Measurements from ENCODE around the gene ARPC5.
"Not testable (repeated sequence)": the region's sequence is repeated elsewhere in the genome, so short reads cannot be mapped to it uniquely, and the experiment has no call there.

ARPC5 gene

GRCh38 chr1:183634429-183635065 is 1.0 kb downstream of the ARPC5 start:
- peaks cover 26% of the 10 kb centered on the region for H3K36me3 Mint-ChIP-seq (ENCODE audit: low read depth)
- H3K4me3 Mint-ChIP-seq, result peak overlapping the region; percentile 100
- H3K27me3 Mint-ChIP-seq (ENCODE audit: low read depth), result peaks cover 10% of the 10 kb centered on the region
- no peaks in the 10 kb centered on the region for H3K9me3 Mint-ChIP-seq
- peak overlapping the region; percentile 90 for H3K27ac Mint-ChIP-seq
- H3K4me1 Mint-ChIP-seq (ENCODE audit: low read depth), result peaks cover 44% of the 10 kb centered on the region

DNA sequence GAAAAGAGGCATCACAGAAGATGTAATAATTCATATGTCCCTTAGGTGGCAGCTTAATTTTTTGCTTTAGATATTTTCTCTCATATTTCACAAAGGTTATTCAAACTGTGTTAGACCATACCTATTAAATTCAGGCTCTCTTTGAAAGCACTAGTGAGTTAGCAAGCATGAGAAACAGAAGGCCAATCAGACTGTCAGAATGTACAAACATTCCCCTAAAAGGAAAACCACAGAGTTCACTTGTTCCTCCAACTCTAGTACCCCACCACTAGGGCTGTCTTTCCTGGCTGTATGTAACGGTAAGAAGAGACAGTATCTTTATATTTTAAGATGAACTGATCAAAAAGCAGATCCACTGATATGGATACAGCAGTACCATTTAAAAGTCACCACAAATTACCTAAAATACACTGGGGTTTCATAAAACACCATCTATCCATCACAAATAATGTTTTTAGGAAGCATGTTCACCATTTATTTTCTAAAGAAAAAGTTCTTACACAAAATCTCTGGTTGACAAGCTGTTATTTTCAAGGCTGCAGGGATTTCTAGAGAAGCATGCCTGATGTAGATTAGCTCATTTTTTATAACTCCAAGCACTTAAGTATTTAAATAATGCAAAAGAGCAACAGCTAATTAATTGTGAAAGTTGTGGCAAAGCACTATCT is 1.8 kb downstream of the ARPC5 start:
- Mint-ChIP-seq H3K27ac (peak overlapping the region; percentile 90), H3K4me3 (peak overlapping the region; percentile 100), H3K36me3 (ENCODE audit: low read depth) (peaks cover 27% of the 10 kb centered on the region), H3K4me1 (ENCODE audit: low read depth) (peaks cover 42% of the 10 kb centered on the region), H3K9me3 (no peaks in the 10 kb centered on the region), H3K27me3 (ENCODE audit: low read depth) (peaks cover 10% of the 10 kb centered on the region)

- H3K9me3 Mint-ChIP-seq, result no peaks in the 10 kb centered on the region
- peaks cover 45% of the 10 kb centered on the region for H3K4me1 Mint-ChIP-seq (ENCODE audit: low read depth)
- H3K27ac Mint-ChIP-seq, result peak overlapping the region; percentile 42
- peak overlapping the region; percentile 100 for H3K4me3 Mint-ChIP-seq
- peaks cover 10% of the 10 kb centered on the region for H3K27me3 Mint-ChIP-seq (ENCODE audit: low read depth)
- H3K36me3 Mint-ChIP-seq (ENCODE audit: low read depth), result peaks cover 35% of the 10 kb centered on the region
Observed at GRCh38 chr1:183632964-183633363, 2.6 kb downstream of the ARPC5 start.

GRCh38 chr1:183632114-183632513 is 3.5 kb downstream of the ARPC5 start:
- peaks cover 43% of the 10 kb centered on the region for H3K4me1 Mint-ChIP-seq (ENCODE audit: low read depth)
- H3K4me3 Mint-ChIP-seq, result peak overlapping the region; percentile 23
- no peaks in the 10 kb centered on the region for H3K9me3 Mint-ChIP-seq
- peaks cover 37% of the 10 kb centered on the region for H3K36me3 Mint-ChIP-seq (ENCODE audit: low read depth)
- H3K27me3 Mint-ChIP-seq (ENCODE audit: low read depth), result peaks cover 8% of the 10 kb centered on the region
- H3K27ac Mint-ChIP-seq, result no peak overlapping the region

DNA sequence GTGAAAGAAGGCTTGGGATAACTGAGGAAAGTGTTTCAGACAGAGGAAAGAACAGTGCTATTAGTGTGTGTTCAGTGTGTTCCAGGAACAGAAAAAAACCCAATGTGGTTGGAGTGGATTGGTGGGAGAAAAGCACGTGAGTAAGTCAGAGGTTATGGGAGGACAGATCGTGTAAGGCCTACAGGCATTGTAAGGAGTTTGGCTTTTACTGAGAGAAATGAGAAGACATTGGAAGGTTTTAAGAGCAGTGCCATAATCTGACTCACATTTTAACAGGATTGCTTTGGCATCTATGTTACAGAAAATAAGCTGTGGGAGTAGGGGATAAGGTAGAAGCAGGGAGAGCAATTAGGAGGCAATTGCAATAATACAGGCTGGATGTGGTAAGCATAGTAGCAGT is 4.8 kb downstream of the ARPC5 start:
- Mint-ChIP-seq H3K36me3 (ENCODE audit: low read depth) (peaks cover 37% of the 10 kb centered on the region), H3K27ac (peak overlapping the region; percentile 32), H3K4me3 (peak overlapping the region; percentile 46), H3K4me1 (ENCODE audit: low read depth) (peaks cover 30% of the 10 kb centered on the region), H3K9me3 (no peaks in the 10 kb centered on the region), H3K27me3 (ENCODE audit: low read depth) (no peaks in the 10 kb centered on the region)

- peaks cover 28% of the 10 kb centered on the region for H3K4me1 Mint-ChIP-seq (ENCODE audit: low read depth)
- no peaks in the 10 kb centered on the region for H3K27me3 Mint-ChIP-seq (ENCODE audit: low read depth)
- no peak overlapping the region for H3K4me3 Mint-ChIP-seq
- H3K9me3 Mint-ChIP-seq, result no peaks in the 10 kb centered on the region
- H3K27ac Mint-ChIP-seq, result peak overlapping the region; percentile 2
- H3K36me3 Mint-ChIP-seq (ENCODE audit: low read depth), result peaks cover 38% of the 10 kb centered on the region
Observed at GRCh38 chr1:183628537-183628936, 7.0 kb downstream of the ARPC5 start.

- H3K27me3 Mint-ChIP-seq (ENCODE audit: low read depth); H3K27ac Mint-ChIP-seq; H3K4me3 Mint-ChIP-seq; H3K9me3 Mint-ChIP-seq: not testable (repeated sequence)
- Mint-ChIP-seq H3K4me1 (ENCODE audit: low read depth) (peaks cover 19% of the 10 kb centered on the region), H3K36me3 (ENCODE audit: low read depth) (peaks cover 31% of the 10 kb centered on the region)
Observed at GRCh38 chr1:183626236-183626635, 9.3 kb downstream of the ARPC5 start.

GRCh38 chr1:183622884-183623785 is 12.4 kb downstream of the ARPC5 start:
- peaks cover 7% of the 10 kb centered on the region for H3K4me1 Mint-ChIP-seq (ENCODE audit: low read depth)
- H3K9me3 Mint-ChIP-seq, result no peaks in the 10 kb centered on the region
- no peak overlapping the region for H3K4me3 Mint-ChIP-seq
- H3K27ac Mint-ChIP-seq, result no peak overlapping the region
- H3K27me3 Mint-ChIP-seq (ENCODE audit: low read depth), result no peaks in the 10 kb centered on the region
- H3K36me3 Mint-ChIP-seq (ENCODE audit: low read depth), result peaks cover 16% of the 10 kb centered on the region

DNA sequence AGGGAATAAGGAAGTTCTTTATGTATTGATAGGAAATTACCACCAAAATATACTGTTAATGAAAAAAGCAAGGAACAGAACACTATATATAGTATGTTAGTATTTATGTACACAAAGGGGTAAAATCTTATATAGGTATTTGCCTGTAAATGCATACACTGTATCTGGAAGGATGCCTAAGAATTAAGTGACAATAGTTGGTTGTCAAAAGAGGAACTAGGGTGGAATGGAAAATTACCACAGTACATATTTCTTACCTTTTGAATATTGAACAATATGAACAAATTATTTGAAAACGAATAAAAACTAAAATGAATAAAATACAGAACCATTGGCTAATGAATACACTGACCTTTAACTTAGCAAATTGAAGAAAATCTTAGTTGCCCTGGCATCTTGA is 13.6 kb downstream of the ARPC5 start:
- Mint-ChIP-seq H3K27ac (no peak overlapping the region), H3K27me3 (ENCODE audit: low read depth) (no peaks in the 10 kb centered on the region), H3K9me3 (no peaks in the 10 kb centered on the region), H3K4me3 (no peak overlapping the region), H3K4me1 (ENCODE audit: low read depth) (peaks cover 9% of the 10 kb centered on the region), H3K36me3 (ENCODE audit: low read depth) (peaks cover 14% of the 10 kb centered on the region)

DNA sequence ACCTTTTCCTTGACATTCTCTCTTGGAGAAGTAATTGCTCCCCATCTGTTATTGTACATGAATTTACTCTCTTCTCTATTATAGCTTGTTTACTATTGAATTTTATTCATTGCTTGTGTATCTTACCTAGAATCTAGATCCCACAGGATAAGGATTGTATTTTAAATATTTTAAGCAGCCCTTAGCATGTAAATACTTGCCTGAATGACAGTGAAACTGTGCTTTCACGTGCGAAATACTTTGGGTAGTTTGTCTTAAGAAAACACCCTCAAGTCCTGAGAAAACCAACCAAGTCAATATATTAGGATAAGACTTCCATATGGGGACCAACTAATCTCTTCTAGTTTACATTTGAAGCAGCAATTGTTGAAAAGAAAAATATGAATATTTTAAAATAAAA is 15.3 kb downstream of the ARPC5 start:
- Mint-ChIP-seq H3K4me1 (ENCODE audit: low read depth) (peaks cover 9% of the 10 kb centered on the region), H3K4me3 (no peak overlapping the region), H3K9me3 (no peaks in the 10 kb centered on the region), H3K27ac (no peak overlapping the region), H3K27me3 (ENCODE audit: low read depth) (no peaks in the 10 kb centered on the region), H3K36me3 (ENCODE audit: low read depth) (peaks cover 12% of the 10 kb centered on the region)

- Mint-ChIP-seq H3K4me1 (ENCODE audit: low read depth) (peaks cover 10% of the 10 kb centered on the region), H3K4me3 (no peak overlapping the region), H3K36me3 (ENCODE audit: low read depth) (peaks cover 9% of the 10 kb centered on the region), H3K27ac (no peak overlapping the region), H3K9me3 (no peaks in the 10 kb centered on the region), H3K27me3 (ENCODE audit: low read depth) (no peaks in the 10 kb centered on the region)
Observed at GRCh38 chr1:183619781-183620180, 15.8 kb downstream of the ARPC5 start.

DNA sequence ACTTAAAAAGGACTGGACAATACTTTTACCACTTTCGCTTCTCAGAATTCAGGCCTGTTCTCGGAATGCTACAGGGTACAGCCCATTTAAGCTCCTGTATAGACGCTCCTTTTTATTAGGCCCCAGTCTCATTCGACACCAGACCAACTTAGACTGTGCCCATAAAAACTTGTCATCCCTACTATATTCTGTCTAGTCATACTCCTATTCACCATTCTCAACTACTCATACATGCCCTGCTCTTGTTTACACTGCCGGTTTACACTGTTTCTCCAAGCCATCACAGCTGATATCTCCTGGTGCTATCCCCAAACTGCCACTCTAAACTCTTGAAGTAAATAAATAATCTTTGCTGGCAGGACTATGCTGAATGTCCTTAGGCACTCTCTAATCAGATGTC is 17.4 kb downstream of the ARPC5 start:
- H3K4me3 Mint-ChIP-seq; H3K9me3 Mint-ChIP-seq; H3K36me3 Mint-ChIP-seq (ENCODE audit: low read depth); H3K27ac Mint-ChIP-seq; H3K27me3 Mint-ChIP-seq (ENCODE audit: low read depth); H3K4me1 Mint-ChIP-seq (ENCODE audit: low read depth): not testable (repeated sequence)

DNA sequence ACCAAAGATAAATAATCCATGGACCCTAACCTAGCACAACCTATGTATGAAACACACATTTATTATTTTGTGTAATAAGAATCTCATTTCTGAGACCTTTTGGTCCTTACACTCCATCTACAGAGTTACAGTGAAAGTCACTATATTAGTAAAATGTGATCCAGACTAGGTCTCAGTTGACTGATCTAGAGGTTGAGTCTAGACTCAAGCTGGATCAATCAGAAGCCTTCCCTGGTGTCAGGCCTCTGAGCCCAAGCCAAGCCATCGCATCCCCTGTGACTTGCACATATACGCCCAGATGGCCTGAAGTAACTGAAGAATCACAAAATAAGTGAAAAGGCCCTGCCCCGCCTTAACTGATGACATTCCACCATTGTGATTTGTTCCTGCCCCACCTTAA is 22.6 kb downstream of the ARPC5 start:
- not testable (repeated sequence) for H3K36me3 Mint-ChIP-seq (ENCODE audit: low read depth); H3K4me3 Mint-ChIP-seq; H3K27ac Mint-ChIP-seq; H3K4me1 Mint-ChIP-seq (ENCODE audit: low read depth); H3K27me3 Mint-ChIP-seq (ENCODE audit: low read depth); H3K9me3 Mint-ChIP-seq

DNA sequence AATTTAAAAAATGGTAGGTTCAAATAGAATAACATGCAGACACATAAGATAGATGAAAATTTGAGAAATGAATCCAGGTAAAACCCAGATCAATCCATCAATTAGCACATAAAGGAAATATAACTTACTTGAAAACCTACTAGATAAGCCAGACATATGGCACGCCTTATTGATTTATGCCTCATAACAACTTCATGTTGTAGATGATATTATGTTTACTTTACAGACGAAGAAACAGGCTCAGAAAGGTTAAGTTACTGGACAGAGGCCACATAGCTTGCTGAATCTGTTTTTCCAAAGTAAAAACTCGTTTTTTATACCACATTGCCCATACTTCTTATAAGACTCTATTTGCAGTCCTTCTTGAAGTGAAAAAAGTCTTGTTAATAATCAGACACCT is 23.2 kb downstream of the ARPC5 start:
- H3K4me1 Mint-ChIP-seq (ENCODE audit: low read depth), result peaks cover 7% of the 10 kb centered on the region
- H3K27me3 Mint-ChIP-seq (ENCODE audit: low read depth), result peaks cover 5% of the 10 kb centered on the region
- H3K36me3 Mint-ChIP-seq (ENCODE audit: low read depth), result no peaks in the 10 kb centered on the region
- H3K27ac Mint-ChIP-seq, result no peak overlapping the region
- no peaks in the 10 kb centered on the region for H3K9me3 Mint-ChIP-seq
- no peak overlapping the region for H3K4me3 Mint-ChIP-seq

DNA sequence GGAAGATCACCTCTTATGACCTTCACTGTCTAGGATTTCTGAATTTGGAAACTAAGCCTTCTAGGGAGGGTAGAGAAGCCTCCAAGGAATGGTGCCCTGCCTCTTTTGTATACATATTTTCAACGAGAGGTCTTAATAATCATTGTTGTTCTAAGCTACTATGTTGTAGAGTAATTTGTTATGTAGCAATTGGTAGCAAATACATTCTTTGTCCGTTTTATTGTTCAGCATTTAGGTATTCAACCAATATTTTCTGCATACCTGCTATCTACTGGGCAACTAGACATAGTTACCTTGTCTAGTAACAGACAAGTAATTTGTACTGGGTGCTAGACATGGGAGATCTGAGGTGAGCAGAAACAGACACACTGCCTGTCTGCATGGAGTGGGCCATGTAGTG is 24.6 kb downstream of the ARPC5 start:
- Mint-ChIP-seq H3K4me3 (no peak overlapping the region), H3K27ac (no peak overlapping the region), H3K36me3 (ENCODE audit: low read depth) (peaks cover 2% of the 10 kb centered on the region), H3K27me3 (ENCODE audit: low read depth) (peaks cover 5% of the 10 kb centered on the region), H3K9me3 (no peaks in the 10 kb centered on the region), H3K4me1 (ENCODE audit: low read depth) (peaks cover 5% of the 10 kb centered on the region)

Data from T-helper 1 cell treated with Interleukin-12 subunit alpha and Interleukin-12 subunit beta and Interleukin-4 antibody, amounts not matched to agents 30 μg/mL and 1 μg/mL, for 36 hours (primary cell).